Adrenal gland (tissue), 12 donors: ENCODE measurements around the gene NUBP2. TPM values are rescaled to one million over a fixed set of nuclear protein-coding genes. Genes with fewer than 3 reads are reported as not detected.

Experiments used
- DNase-seq, 7 donors: peaks; one replicate each; pipeline ENCODE4 v3.0.0-alpha.2; 2019 to 2020
- H3K27ac ChIP-seq, 5 donors: fragments of 200-600 bp; sonication (generic) in 4 of 5; 1 replicate in 3 of 5; 2 replicates in 2 of 5; pipeline versions ENCODE4 v1.5.1 to v1.8.0; 2016 to 2020; ENCODE audit warnings: mild to moderate bottlenecking in 1 of 5
- H3K27me3 ChIP-seq: fragments of 200-600 bp; 2 replicates; pipeline ENCODE4 v1.8.0; 2021
- H3K36me3 ChIP-seq, 2 donors: fragments of 200-600 bp; replicated peaks in 1 of 2; 1 replicate in 1 of 2; 2 replicates in 1 of 2; pipeline versions ENCODE4 v1.5.1 to v1.8.0; 2018 to 2022
- H3K4me1 ChIP-seq, 2 donors: fragments of 200-600 bp; replicated peaks in 1 of 2; 1 replicate in 1 of 2; 2 replicates in 1 of 2; pipeline versions ENCODE4 v1.5.1 to v1.8.0; 2018 to 2021
- H3K4me3 ChIP-seq, 4 donors: fragments of 200-600 bp; sonication (generic) in 3 of 4; one replicate each; pipeline ENCODE4 v1.5.1; 2016 to 2018
- H3K9me3 ChIP-seq, 3 donors: fragments of 200-600 bp; sonication (generic) in 1 of 3; replicated peaks in 1 of 3; 1 replicate in 2 of 3; 2 replicates in 1 of 3; pipeline versions ENCODE4 v1.5.1 to v1.8.0; 2016 to 2021
- CTCF ChIP-seq, 6 experiments: fragments of 450-650 bp in 4 of 6; fragments of 200-600 bp in 2 of 6; sonication (generic) in 1 of 6; IDR thresholded peaks; 1 replicate in 5 of 6; 2 replicates in 1 of 6; pipeline versions ENCODE4 v1.5.1 to v1.8.0; 2016 to 2021; ENCODE audit warnings: antibody characterized with exemption in 6 of 6, mild to moderate bottlenecking in 2 of 6, moderate library complexity in 1 of 6
- POLR2A ChIP-seq, 2 donors: fragments of 450-650 bp; IDR thresholded peaks; one replicate each; pipeline ENCODE4 v1.6.1; 2017; ENCODE audit warnings: antibody characterized with exemption in 2 of 2, mild to moderate bottlenecking in 2 of 2, moderate library complexity in 1 of 2
- WGBS, 4 donors: extraction: QIAGEN DNeasy Blood & Tissue Kit in 2 of 4; methylation state at CpG; one replicate each; pipeline versions ENCODE4 v1.1.5 to v1.1.7; 2013 to 2017; 5-methylcytosine and 5-hydroxymethylcytosine counted together
- intact Hi-C, 2 donors: fragments of 100-400 bp; cut with DNase I; formaldehyde crosslinking; loops; one replicate each; pipeline versions ENCODE4 v1.14.1 to v1.15.0; 2022 to 2023
- polyA plus RNA-seq, 3 donors: library from polyadenylated mRNA; stranded (reverse); fragments of 200-250 nt in 2 of 3; fragments of 350-450 nt in 1 of 3; fragmentation: Illumina TruSeq in 1 of 3; extraction: RNeasy Lipid Tissue Mini Kit (QIAGEN cat#74804) in 1 of 3; gene quantifications; one replicate each; pipeline ENCODE4 v1.2.3, GENCODE V29; 2013 to 2014
- total RNA-seq, 9 donors: library from RNA; depleted of rRNA in 4 of 9; stranded (reverse); fragments of >200 nt in 4 of 9; fragments of 120-200 nt in 1 of 9; fragmentation: NEBNext Ultra II Directional in 1 of 9; extraction: Animal tissue kit (Norgen Biotek cat#: 25700) in 1 of 9; gene quantifications; one replicate each; pipeline versions ENCODE4 v1.1.0 to v1.2.4, GENCODE V29; 2013 to 2023
- donor health status: healthy with polysubstance abuse.
- donor health status: Bipolar disorder and iron deficiency.
- donor health status: DM: yes; HTN: yes; CAD: no.
- donor health status: DM: no; HTN: no; CAD: no.
- donor health status: DM: no; HTN: no; CAD: no.
- donor health status: DM: yes; HTN: yes; CAD: no.

NUBP2 gene
- total and polyA plus RNA-seq, 12 donors = 3.0 to 252 (median 78.7) TPM

GRCh38 chr16:1764971-1765370, 17.8 kb upstream of the NUBP2 start:
- 88 to 92% (median 91%) methylated on average over 4 to 21 of the region's 21 CpGs for WGBS, 4 donors

GRCh38 chr16:1765826-1766225, 16.9 kb upstream of the NUBP2 start:
- WGBS, 4 donors = 85 to 92% (median 90%) methylated on average over 8 to 22 of the region's 22 CpGs
- peaks cover 0 to 80% of the 10 kb centered on the region in 2 donors for H3K36me3 ChIP-seq

More at GRCh38 chr16:1764971-1765370, 17.8 kb upstream of the NUBP2 start:
- intact Hi-C loops = no loop called here
- Histone ChIP-seq H3K36me3 (peaks cover 0 to 87% of the 10 kb centered on the region in 2 donors), H3K27ac (no peak overlapping the region), H3K4me1 (peaks cover 3 to 5% of the 10 kb centered on the region in 2 donors), H3K9me3 (no peaks in the 10 kb centered on the region), H3K4me3 (no peak overlapping the region), H3K27me3 (no peaks in the 10 kb centered on the region)
- no peak for DNase-seq
- TF ChIP-seq POLR2A (IDR thresholded peaks at IDR 0.05) = no peak
- TF ChIP-seq CTCF (IDR thresholded peaks at IDR 0.05) = no peak

GRCh38 chr16:1766231-1766630, 16.5 kb upstream of the NUBP2 start:
- intact Hi-C loops = no loop called here
- H3K4me1 ChIP-seq = peaks cover 4 to 14% of the 10 kb centered on the region in 2 donors
- H3K36me3 ChIP-seq = peaks cover 0 to 76% of the 10 kb centered on the region in 2 donors
- H3K27me3 ChIP-seq = no peaks in the 10 kb centered on the region
- 90 to 100% (median 95%) methylated on average over 1 to 19 of the region's 19 CpGs for WGBS, 4 donors
- H3K9me3 ChIP-seq = no peaks in the 10 kb centered on the region
- no peak overlapping the region for H3K27ac ChIP-seq
- no peak for DNase-seq
- H3K4me3 ChIP-seq = no peak overlapping the region
- TF ChIP-seq POLR2A (IDR thresholded peaks at IDR 0.05) (no peak), CTCF (IDR thresholded peaks at IDR 0.05) (no peak)

More at GRCh38 chr16:1765826-1766225, 16.9 kb upstream of the NUBP2 start:
- intact Hi-C loops = no loop called here
- no peak for DNase-seq
- Histone ChIP-seq H3K4me3 (no peak overlapping the region), H3K9me3 (no peaks in the 10 kb centered on the region), H3K27ac (no peak overlapping the region), H3K4me1 (peaks cover 4 to 13% of the 10 kb centered on the region in 2 donors), H3K27me3 (no peaks in the 10 kb centered on the region)
- TF ChIP-seq CTCF (IDR thresholded peaks at IDR 0.05) (no peak), POLR2A (IDR thresholded peaks at IDR 0.05) (no peak)

GRCh38 chr16:1766701-1767100, 16.1 kb upstream of the NUBP2 start:
- WGBS, 4 donors = 92 to 96% (median 92%) methylated on average over 5 to 18 of the region's 18 CpGs; no CpG with 5 or more reads in 1 of the 4 donors
- no peak for TF ChIP-seq POLR2A (IDR thresholded peaks at IDR 0.05)
- TF ChIP-seq CTCF (IDR thresholded peaks at IDR 0.05) = no peak
- no peak for DNase-seq
- Histone ChIP-seq H3K36me3 (peaks cover 0 to 74% of the 10 kb centered on the region in 2 donors), H3K4me3 (no peak overlapping the region), H3K4me1 (peaks cover 4 to 15% of the 10 kb centered on the region in 2 donors), H3K27me3 (no peaks in the 10 kb centered on the region), H3K9me3 (no peaks in the 10 kb centered on the region), H3K27ac (no peak overlapping the region)
- intact Hi-C loops = no loop called here
